Stomach smooth muscle (tissue), 2 donors: ENCODE measurements around the gene UBR3.
"Not testable (repeated sequence)": the region's sequence is repeated elsewhere in the genome, so short reads cannot be mapped to it uniquely, and the experiment has no call there.

ENCODE experiments used
- H3K27ac ChIP-seq: one replicate; pipeline ENCODE4 v1.7.0; 2013; ENCODE audit warnings: mild to moderate bottlenecking, low read length, inconsistent platforms
- H3K27me3 ChIP-seq, 2 donors: one replicate each; pipeline ENCODE4 v1.7.0; 2013; ENCODE audit warnings: low read length in 2 of 2; ENCODE audit not compliant: insufficient read depth in 2 of 2, control insufficient read depth in 1 of 2
- H3K36me3 ChIP-seq, 2 donors: one replicate each; pipeline ENCODE4 v1.7.0; 2013; ENCODE audit warnings: low read length in 2 of 2; ENCODE audit not compliant: control insufficient read depth in 2 of 2, insufficient read depth in 2 of 2
- H3K4me1 ChIP-seq: one replicate; pipeline ENCODE4 v1.7.0; 2013; ENCODE audit warnings: low read length; ENCODE audit not compliant: control insufficient read depth, insufficient read depth
- H3K4me3 ChIP-seq, 2 donors: one replicate each; pipeline ENCODE4 v1.7.0; 2013; ENCODE audit warnings: low read length in 2 of 2
- H3K9ac ChIP-seq, 2 donors: one replicate each; pipeline ENCODE4 v1.7.0; 2013; ENCODE audit warnings: low read length in 2 of 2, mild to moderate bottlenecking in 1 of 2
- H3K9me3 ChIP-seq, 2 donors: one replicate each; pipeline ENCODE4 v1.7.0; 2013; ENCODE audit warnings: low read length in 2 of 2; ENCODE audit not compliant: control insufficient read depth in 2 of 2
- donor health status: healthy.
- donor health status: Pancreatic carcinoma.

The UBR3 gene

DNA sequence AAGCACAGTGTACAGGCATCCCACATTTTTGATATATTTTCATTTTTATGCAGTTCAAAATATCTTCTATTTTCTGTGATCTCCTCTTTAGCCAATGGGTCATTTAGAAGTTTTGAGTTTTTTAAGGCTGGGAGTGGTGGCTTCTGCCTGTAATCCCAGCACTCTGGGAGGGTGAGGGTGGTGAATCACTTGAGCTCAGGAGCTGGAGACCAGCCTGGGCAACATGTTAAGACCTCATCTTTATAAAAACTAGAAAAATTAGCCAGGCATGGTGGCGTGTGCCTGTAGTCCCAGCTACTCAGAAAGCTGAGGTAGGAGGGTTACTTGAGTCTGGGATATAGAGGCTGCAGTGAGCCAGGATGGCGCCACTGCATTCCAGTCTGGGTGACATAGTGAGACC, 17.8 kb downstream of the UBR3 start:
- Histone ChIP-seq H3K4me1 (peaks cover 12% of the 10 kb centered on the region), H3K27me3 (no peaks in the 10 kb centered on the region), H3K27ac (no peak overlapping the region), H3K9me3 (no peaks in the 10 kb centered on the region), H3K4me3 (no peak overlapping the region), H3K36me3 (no peaks in the 10 kb centered on the region), H3K9ac (no peak overlapping the region)

DNA sequence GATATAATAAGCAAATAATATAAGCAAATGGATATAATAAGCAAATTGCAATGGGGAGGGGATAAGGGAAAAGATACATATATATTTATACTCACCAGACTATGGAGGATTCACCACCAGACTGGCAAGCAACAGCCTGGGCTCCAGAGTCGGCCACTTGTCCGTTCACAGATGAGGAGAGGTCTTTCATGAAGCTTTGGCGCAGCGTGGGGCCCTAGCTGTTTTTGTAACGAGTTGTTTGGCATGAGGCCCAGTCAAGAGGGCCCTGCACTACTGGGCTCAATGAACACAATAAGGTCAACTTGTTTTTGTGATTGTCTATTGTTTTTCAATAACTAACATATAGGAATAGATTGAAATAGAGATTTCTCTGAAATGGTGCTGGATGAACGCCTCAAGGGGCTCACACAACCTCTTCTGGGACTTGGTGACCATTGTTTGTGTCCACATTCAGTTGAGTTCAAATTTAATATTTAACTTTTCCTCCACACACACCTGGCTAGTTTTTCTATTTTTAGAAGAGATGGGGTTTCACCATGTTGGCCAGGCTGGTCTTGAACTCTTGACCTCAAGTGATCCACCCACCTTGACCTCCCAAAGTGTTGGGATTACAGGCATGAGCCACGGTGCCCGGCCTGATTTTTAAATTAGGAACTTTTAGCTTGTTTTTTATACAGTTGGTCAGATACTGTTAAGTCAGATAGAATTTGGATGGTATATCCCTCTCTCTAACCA, 21.9 kb downstream of the UBR3 start:
- not testable (repeated sequence) for H3K36me3 ChIP-seq, H3K4me1 ChIP-seq, H3K27me3 ChIP-seq, H3K27ac ChIP-seq, H3K9me3 ChIP-seq, H3K4me3 ChIP-seq, H3K9ac ChIP-seq

- Histone ChIP-seq H3K9ac (no peak overlapping the region), H3K4me3 (no peak overlapping the region), H3K9me3 (no peaks in the 10 kb centered on the region), H3K27me3 (no peaks in the 10 kb centered on the region), H3K27ac (no peak overlapping the region), H3K36me3 (no peaks in the 10 kb centered on the region), H3K4me1 (no peaks in the 10 kb centered on the region)
These were observed 22.5 kb downstream of the UBR3 start for GRCh38 chr2:169849710-169850109.

DNA sequence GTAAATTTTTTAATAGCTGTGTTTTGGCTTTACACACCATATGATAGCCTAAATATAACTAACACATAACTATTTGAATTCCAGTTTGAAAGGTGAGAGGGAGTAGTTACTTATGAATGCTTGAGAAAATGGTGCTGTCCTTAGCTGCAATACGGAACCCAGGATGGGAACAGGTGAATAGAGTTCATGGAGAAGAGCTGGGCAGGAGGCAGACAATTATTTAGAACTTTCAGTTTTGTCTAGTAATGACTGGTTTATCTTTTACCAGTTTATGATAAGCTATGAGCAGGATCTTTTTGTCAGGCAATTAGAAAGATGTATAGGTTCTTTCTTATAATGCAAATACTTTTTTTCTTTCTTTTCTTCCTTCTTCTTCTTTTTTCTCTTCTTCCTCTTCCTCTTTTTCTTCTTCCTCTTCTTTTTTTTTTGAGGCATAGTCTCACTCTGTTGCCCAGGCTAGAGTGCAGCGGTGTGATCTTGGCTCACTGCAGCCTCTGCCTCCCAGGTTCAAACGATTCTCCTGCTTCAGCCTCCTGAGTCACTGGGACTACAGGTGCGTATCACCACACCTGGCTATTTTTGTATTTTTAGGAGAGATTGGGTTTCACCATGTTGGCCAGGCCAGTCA, 25.9 kb downstream of the UBR3 start:
- Histone ChIP-seq H3K36me3 (no peaks in the 10 kb centered on the region), H3K9ac (no peak overlapping the region), H3K27ac (no peak overlapping the region), H3K9me3 (no peaks in the 10 kb centered on the region), H3K27me3 (no peaks in the 10 kb centered on the region), H3K4me3 (no peak overlapping the region), H3K4me1 (no peaks in the 10 kb centered on the region)

- not testable (repeated sequence) for H3K4me3 ChIP-seq, H3K27ac ChIP-seq, H3K9me3 ChIP-seq, H3K27me3 ChIP-seq, H3K9ac ChIP-seq, H3K4me1 ChIP-seq, H3K36me3 ChIP-seq
These were observed 28.3 kb downstream of the UBR3 start for GRCh38 chr2:169855281-169856258.

DNA sequence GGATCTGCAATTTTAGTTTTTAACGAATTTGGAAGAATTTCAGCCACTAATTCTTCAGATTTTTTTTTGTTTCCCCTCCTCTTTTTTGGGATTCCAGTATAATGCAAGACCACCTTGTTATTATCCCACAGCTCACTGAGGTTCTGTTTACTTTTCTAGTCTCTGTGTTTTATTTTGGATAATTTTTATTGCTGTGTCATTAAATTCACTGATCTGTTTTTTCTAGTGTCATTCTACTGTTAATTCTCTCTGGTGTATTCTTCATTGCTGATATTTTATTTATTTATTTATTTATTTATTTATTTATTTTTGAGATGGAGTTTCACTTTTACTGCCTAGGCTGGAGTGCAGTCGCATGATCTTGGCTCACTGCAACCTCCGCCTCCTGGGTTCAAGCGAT, 32.2 kb downstream of the UBR3 start:
- no peaks in the 10 kb centered on the region for H3K9me3 ChIP-seq
- H3K4me1 ChIP-seq = no peaks in the 10 kb centered on the region
- no peak overlapping the region for H3K27ac ChIP-seq
- H3K36me3 ChIP-seq = no peaks in the 10 kb centered on the region
- H3K27me3 ChIP-seq = no peaks in the 10 kb centered on the region
- H3K4me3 ChIP-seq = no peak overlapping the region
- H3K9ac ChIP-seq = no peak overlapping the region

- no peaks in the 10 kb centered on the region for H3K4me1 ChIP-seq
- H3K27me3 ChIP-seq = no peaks in the 10 kb centered on the region
- H3K27ac ChIP-seq = no peak overlapping the region
- H3K9ac ChIP-seq = no peak overlapping the region
- H3K4me3 ChIP-seq = no peak overlapping the region
- H3K36me3 ChIP-seq = no peaks in the 10 kb centered on the region
- no peaks in the 10 kb centered on the region for H3K9me3 ChIP-seq
These were observed 32.9 kb downstream of the UBR3 start for GRCh38 chr2:169860149-169860548.

DNA sequence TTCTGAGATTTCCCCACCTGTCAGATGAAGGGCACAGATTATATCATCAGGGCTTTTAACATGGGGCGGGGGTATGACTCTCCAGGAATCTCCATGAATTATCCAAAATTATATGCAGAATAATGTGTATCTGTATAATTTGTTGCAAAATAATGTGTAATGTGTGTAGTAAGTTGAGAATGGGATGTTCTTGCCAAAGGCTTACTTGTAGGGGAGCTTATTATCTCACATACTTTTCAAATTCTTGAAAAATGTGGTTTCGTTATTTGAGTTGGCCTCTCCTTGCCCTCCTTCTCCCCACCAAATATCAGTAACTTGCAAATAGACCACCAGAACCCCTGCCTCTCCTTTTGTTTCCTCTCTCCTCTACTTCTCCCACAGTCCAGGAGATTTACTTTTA, 35.6 kb downstream of the UBR3 start:
- no peak overlapping the region for H3K27ac ChIP-seq
- H3K4me3 ChIP-seq = no peak overlapping the region
- no peaks in the 10 kb centered on the region for H3K27me3 ChIP-seq
- no peaks in the 10 kb centered on the region for H3K4me1 ChIP-seq
- no peak overlapping the region for H3K9ac ChIP-seq
- H3K36me3 ChIP-seq = no peaks in the 10 kb centered on the region
- no peaks in the 10 kb centered on the region for H3K9me3 ChIP-seq

- no peaks in the 10 kb centered on the region for H3K4me1 ChIP-seq
- no peaks in the 10 kb centered on the region for H3K27me3 ChIP-seq
- no peak overlapping the region for H3K27ac ChIP-seq
- H3K36me3 ChIP-seq = no peaks in the 10 kb centered on the region
- no peaks in the 10 kb centered on the region for H3K9me3 ChIP-seq
- H3K9ac ChIP-seq = no peak overlapping the region
- no peak overlapping the region for H3K4me3 ChIP-seq
These were observed 38.2 kb downstream of the UBR3 start for GRCh38 chr2:169865492-169865891.

DNA sequence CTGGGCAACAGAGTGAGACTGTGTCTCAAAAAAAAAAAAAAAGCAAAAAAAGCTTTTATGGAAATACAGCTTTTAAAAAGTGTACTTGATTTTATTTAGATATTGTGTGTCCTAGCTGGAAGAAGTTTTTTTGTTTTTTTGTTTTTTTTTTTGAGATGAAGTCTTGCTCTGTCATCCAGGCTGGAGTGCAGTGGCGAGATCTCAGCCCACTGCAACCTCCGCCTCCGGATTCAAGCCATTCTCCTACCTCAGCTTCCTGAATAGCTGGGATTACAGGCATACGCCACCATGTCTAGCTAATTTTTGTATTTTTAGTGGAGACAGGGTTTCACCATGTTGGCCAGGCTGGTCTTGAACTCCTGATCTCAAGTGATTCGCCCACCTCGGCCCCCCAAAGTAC, 39.0 kb downstream of the UBR3 start:
- H3K9ac ChIP-seq, H3K4me3 ChIP-seq, H3K27me3 ChIP-seq, H3K27ac ChIP-seq, H3K4me1 ChIP-seq, H3K36me3 ChIP-seq, H3K9me3 ChIP-seq: not testable (repeated sequence)
